HepG2 (cell line): Measurements from ENCODE around the gene TMEM187. TPM values are rescaled to one million over a fixed set of nuclear protein-coding genes. Genes with fewer than 3 reads are reported as not detected.
A peak's percentile ranks its signal among the peaks of the same experiment; 100 is the strongest.

Source experiments
- DBP ChIP-seq: sonication (generic); formaldehyde crosslinking; IDR thresholded peaks from 2 replicates; pipeline ENCODE4 v1.4.0; 2020; ENCODE audit warnings: missing genetic modification reagents; ENCODE audit errors: not compliant biosample characterization
- HNF4G ChIP-seq, 2 experiments: sonication (generic) in 1 of 2; formaldehyde crosslinking in 1 of 2; IDR thresholded peaks; 2 replicates each; pipeline versions ENCODE4 v1.4.0 to v1.6.1; 2011 to 2020; ENCODE audit warnings: borderline replicate concordance in 2 of 2, low read depth in 2 of 2, mild to moderate bottlenecking in 2 of 2, low read length in 1 of 2, missing genetic modification reagents in 1 of 2, moderate library complexity in 1 of 2
- IKZF5 ChIP-seq: IDR thresholded peaks from 2 replicates; pipeline ENCODE4 v1.6.1; 2018; ENCODE audit warnings: missing genetic modification reagents, mild to moderate bottlenecking, missing compliant biosample characterization
- MLXIP ChIP-seq: sonication (generic); formaldehyde crosslinking; IDR thresholded peaks from 2 replicates; pipeline ENCODE4 v1.9.0; 2021; ENCODE audit warnings: missing genetic modification reagents, borderline replicate concordance
- NFE2L1 ChIP-seq: sonication (generic); formaldehyde crosslinking; IDR thresholded peaks from 2 replicates; pipeline ENCODE4 v1.4.0; 2020; ENCODE audit warnings: missing genetic modification reagents, mild to moderate bottlenecking, borderline replicate concordance
- PAX8 ChIP-seq: sonication (generic); formaldehyde crosslinking; IDR thresholded peaks from 2 replicates; pipeline ENCODE4 v1.8.0; 2022; ENCODE audit warnings: mild to moderate bottlenecking, missing genetic modification reagents, borderline replicate concordance
- PBX2 ChIP-seq: IDR thresholded peaks from 2 replicates; pipeline ENCODE4 v1.6.1; 2016; ENCODE audit warnings: control low read depth
- PHF21A ChIP-seq: sonication (generic); formaldehyde crosslinking; IDR thresholded peaks from 2 replicates; pipeline ENCODE4 v1.5.0; 2020; ENCODE audit warnings: mild to moderate bottlenecking, missing genetic modification reagents
- REXO4 ChIP-seq: sonication (generic); formaldehyde crosslinking; IDR thresholded peaks from 2 replicates; pipeline ENCODE4 v1.8.0; 2022; ENCODE audit warnings: missing genetic modification reagents, mild to moderate bottlenecking, borderline replicate concordance
- RFX1 ChIP-seq: fragments of 450-650 bp; IDR thresholded peaks from 2 replicates; pipeline ENCODE4 v1.6.1; 2017
- SIN3B ChIP-seq: fragments of 150-350 bp; IDR thresholded peaks from 2 replicates; pipeline ENCODE4 v1.6.1; 2014; ENCODE audit warnings: low read length
- SUZ12 ChIP-seq: fragments of 150-350 bp; IDR thresholded peaks from 2 replicates; pipeline ENCODE4 v1.6.1; 2014; ENCODE audit warnings: low read depth, low read length
- YY1 ChIP-seq: IDR thresholded peaks from 2 replicates; pipeline ENCODE4 v1.6.1; 2011; ENCODE audit warnings: low read length, low read depth, moderate library complexity, mild to moderate bottlenecking; ENCODE audit not compliant: insufficient read depth, insufficient replicate concordance
- ZBTB21 ChIP-seq: sonication (generic); formaldehyde crosslinking; IDR thresholded peaks from 2 replicates; pipeline ENCODE4 v1.4.0; 2020; ENCODE audit warnings: missing genetic modification reagents
- ZNF530 ChIP-seq: sonication (generic); formaldehyde crosslinking; IDR thresholded peaks from 2 replicates; pipeline ENCODE4 v1.5.0; 2020; ENCODE audit warnings: low read depth, mild to moderate bottlenecking, missing genetic modification reagents
- ZNF687 ChIP-seq: sonication (generic); formaldehyde crosslinking; IDR thresholded peaks from 2 replicates; pipeline ENCODE4 v1.5.1; 2020; ENCODE audit warnings: mild to moderate bottlenecking, missing genetic modification reagents, moderate library complexity
- ZNF777 ChIP-seq: sonication (generic); formaldehyde crosslinking; IDR thresholded peaks from 2 replicates; pipeline ENCODE4 v1.4.0; 2020; ENCODE audit warnings: missing genetic modification reagents
- ZNF782 ChIP-seq: sonication (generic); formaldehyde crosslinking; IDR thresholded peaks from 2 replicates; pipeline ENCODE4 v1.4.0; 2020; ENCODE audit warnings: missing genetic modification reagents, mild to moderate bottlenecking, borderline replicate concordance
- ZSCAN29 ChIP-seq: sonication (generic); formaldehyde crosslinking; conservative IDR thresholded peaks from 2 replicates; pipeline ENCODE4 v1.4.0; 2020; ENCODE audit warnings: mild to moderate bottlenecking, missing genetic modification reagents
- polyA plus RNA-seq, 8 experiments: library from polyadenylated mRNA; depleted of rRNA in 3 of 8; stranded (reverse) in 7 of 8; unstranded in 1 of 8; fragments of >200 nt; fragmentation: Illumina TruSeq in 4 of 8; extraction: Trizol in 4 of 8; gene quantifications; 2 replicates each; pipeline versions ENCODE4 v1.2.1 to v1.2.3, GENCODE V29; 2011 to 2016; ENCODE audit warnings: low read depth in 4 of 8, missing spikeins in 1 of 8, mixed read lengths in 1 of 8; ENCODE audit not compliant: insufficient read depth in 1 of 8
- total RNA-seq, 5 experiments: library from RNA; depleted of rRNA; stranded (reverse); fragments of >200 nt; fragmentation: Illumina TruSeq; extraction: Trizol; gene quantifications; 2 replicates each; pipeline ENCODE4 v1.2.3, GENCODE V29; 2016; ENCODE audit warnings: low read depth in 1 of 5

The TMEM187 gene
- total and polyA plus RNA-seq, 2 of the 13 experiments (the other 11 are each of a cell fraction or from before 2014, with no cell fraction given): 2.2 to 6.2 TPM

GRCh38 chrX:153970357-153971123 is 2.0 kb upstream of the TMEM187 start (continued):
- no peak for TF ChIP-seq NFE2L1 (CRISPR knock-in tag)
- TF ChIP-seq PHF21A (CRISPR knock-in tag): no peak
- no peak for TF ChIP-seq SIN3B
- no peak for TF ChIP-seq RFX1
- TF ChIP-seq MLXIP (CRISPR knock-in tag): no peak
- TF ChIP-seq ZSCAN29 (CRISPR knock-in tag): no peak
- TF ChIP-seq REXO4 (CRISPR knock-in tag): no peak
- TF ChIP-seq PBX2: no peak
- 0 out of 2 replicates have a peak, but pooled peaks have one; percentile 39 for TF ChIP-seq ZNF777
- TF ChIP-seq YY1: peak; percentile 94
- no peak for TF ChIP-seq ZNF782 (CRISPR knock-in tag)
- peak; percentile 17; the same call in 1 of the 2 replicates for TF ChIP-seq ZNF687 (CRISPR knock-in tag)
- no peak for TF ChIP-seq SUZ12
- TF ChIP-seq IKZF5 (CRISPR knock-in tag): no peak
- no peak for TF ChIP-seq DBP
- TF ChIP-seq ZBTB21 (CRISPR knock-in tag): no peak
- no peak for TF ChIP-seq ZNF530 (CRISPR knock-in tag)
- no peak for TF ChIP-seq HNF4G (IDR thresholded peaks at IDR 0.05; ENCODE audit: borderline replicate concordance, low read depth, low read length)
- TF ChIP-seq HNF4G (CRISPR knock-in tag; IDR thresholded peaks at IDR 0.05; ENCODE audit: borderline replicate concordance, low read depth): no peak
- TF ChIP-seq PAX8 (CRISPR knock-in tag): no peak
